Left colon (tissue), 2 donors: Measurements from ENCODE around the gene TBC1D30. TPM values are rescaled to one million over a fixed set of nuclear protein-coding genes. Genes with fewer than 3 reads are reported as not detected.
"Not testable (repeated sequence)": the region's sequence is repeated elsewhere in the genome, so short reads cannot be mapped to it uniquely, and the experiment has no call there.

ENCODE experiments used
- ATAC-seq: fragments of 200-7000 bp; cut with Tn5 transposase; one replicate; pipeline ENCODE4 v1.9.1; 2020; ENCODE audit warnings: mild to moderate bottlenecking, moderate library complexity
- DNase-seq, 2 donors: peaks; one replicate each; pipeline ENCODE4 v3.0.0-alpha.2; 2020
- intact Hi-C, 2 donors: fragments of 100-400 bp; cut with DNase I in 1 of 2; cut with micrococcal nuclease in 1 of 2; formaldehyde crosslinking; loops; one replicate each; pipeline versions ENCODE4 v1.11.2 to v1.14.0; 2022; cut with DNase I, micrococcal nuclease
- total RNA-seq, 2 donors: library from RNA; stranded (reverse); fragmentation: NEBNext Ultra II Directional; extraction: Animal tissue kit (Norgen Biotek cat#: 25700); gene quantifications; one replicate each; pipeline ENCODE4 v1.2.1, GENCODE V29; 2021
- donor health status: DM: no; HTN: no; CAD: no.
- donor health status: DM: yes; HTN: yes; CAD: no.

TBC1D30 gene
- total RNA-seq, 2 donors from 2014 or later: 10.0 to 12.8 TPM

DNA sequence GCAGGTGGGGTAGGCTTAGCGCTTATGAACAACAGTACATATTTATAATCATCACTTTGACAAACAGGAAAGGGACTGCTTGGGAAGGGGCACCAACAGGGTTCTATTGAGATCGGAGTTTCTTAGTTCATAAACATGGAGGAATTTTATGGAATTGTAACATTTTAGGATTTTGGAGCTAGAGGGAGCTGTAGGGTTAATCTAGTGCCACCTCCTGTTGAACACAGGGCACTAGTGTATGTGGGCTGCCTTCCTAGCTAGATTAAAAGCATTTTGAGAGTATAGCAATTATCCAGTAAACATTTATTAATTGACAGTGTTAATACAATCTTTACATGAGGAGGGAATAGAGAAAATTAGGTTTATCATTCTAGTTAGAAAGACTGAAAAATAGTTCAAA lies 23.1 kb upstream of the TBC1D30 start:
- ATAC-seq: peak; percentile 44
- DNase-seq: no peak
- intact Hi-C loops: no loop called here

DNA sequence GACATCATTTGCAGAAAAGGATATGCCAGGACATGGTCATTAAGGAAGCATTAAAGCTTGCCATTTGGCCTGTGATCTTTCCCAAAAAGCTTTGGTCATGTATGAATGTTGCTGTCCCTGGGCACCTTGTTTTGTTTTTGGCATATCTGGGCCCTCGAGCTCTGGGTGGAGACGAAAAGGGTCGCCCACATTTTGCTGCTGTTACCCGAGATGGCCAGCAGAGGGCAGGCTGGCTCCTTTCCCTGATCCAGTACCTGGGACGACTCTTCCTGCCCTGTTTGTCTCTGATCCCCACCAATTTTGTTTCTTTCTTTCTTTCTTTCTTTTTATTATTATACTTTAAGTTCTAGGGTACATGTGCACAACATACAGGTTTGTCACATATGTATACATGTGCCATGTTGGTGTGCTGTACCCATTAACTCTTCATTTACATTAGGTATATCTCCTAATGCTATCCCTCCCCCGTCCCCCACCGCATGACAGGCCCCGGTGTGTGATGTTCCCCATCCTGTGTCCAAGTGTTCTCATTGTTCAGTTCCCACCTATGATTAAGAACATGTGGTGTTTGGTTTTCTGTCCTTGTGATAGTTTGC lies 22.2 kb upstream of the TBC1D30 start:
- peak; percentile 81 for ATAC-seq
- DNase-seq: peak in 1 of 2 donors; percentile 47
- intact Hi-C loops: not testable (repeated sequence)

DNA sequence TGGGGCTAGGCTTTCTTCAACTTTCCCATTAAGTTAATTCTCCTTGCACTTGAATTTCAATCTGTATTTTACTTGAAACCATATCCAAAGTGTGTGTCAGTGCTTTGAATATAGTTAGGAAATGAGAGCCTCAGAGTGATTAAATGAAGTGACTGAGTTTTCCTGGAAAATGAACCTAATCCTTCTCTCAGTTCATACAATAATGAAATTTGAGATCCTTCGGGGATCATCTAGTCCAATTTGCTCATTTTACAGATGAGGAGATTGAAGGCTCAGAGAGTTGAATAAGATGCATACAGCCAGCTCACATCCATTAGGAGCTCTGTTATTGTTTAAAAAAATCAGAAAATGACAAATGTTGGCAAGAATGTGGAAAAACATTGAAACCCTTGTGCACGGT lies 18.3 kb upstream of the TBC1D30 start:
- ATAC-seq: no peak
- intact Hi-C loops: no loop called here

DNA sequence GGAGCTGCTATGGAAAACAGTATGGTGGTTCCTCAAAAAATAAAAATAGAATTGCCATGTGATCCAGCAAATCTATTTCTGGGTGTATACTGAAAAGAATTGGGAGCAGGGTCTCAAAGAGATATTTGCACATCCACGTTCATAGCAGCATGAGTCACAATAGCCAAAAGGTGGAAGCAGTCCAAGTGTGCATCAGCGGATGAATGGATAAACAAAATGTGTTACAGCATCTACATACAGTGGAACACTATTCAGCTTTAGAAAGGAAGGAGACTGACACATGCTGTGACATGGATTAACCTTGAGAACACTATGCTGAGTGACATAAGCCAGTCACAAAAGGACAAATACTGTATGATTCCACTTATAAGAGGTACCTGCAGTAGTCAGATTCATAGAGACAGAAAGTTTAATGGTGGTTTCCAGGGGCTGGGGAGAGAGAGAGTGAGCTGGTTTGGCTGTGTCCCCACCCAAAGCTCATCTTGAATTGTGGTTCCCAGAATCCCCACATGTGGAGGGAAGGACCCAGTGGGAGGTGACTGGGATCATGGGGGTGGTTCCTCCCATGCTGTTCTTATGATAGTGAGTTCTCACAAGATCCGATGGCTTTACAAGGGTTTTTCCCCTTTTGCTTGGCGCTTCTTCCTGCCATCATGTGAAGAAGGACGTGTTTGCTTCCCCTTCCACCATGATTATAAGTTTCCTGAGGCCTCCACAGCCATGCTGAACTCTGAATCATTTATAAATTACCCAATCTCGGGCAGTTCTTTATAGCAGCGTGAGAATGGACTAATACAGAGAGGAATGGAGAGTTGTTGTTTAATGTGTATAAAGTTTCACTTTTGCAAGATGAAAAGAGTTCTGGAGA lies 17.6 kb upstream of the TBC1D30 start:
- intact Hi-C loops: no loop called here
- ATAC-seq (no peak), DNase-seq (no peak)

More for the DNA sequence above, 18.3 kb upstream of the TBC1D30 start:
- DNase-seq: no peak

DNA sequence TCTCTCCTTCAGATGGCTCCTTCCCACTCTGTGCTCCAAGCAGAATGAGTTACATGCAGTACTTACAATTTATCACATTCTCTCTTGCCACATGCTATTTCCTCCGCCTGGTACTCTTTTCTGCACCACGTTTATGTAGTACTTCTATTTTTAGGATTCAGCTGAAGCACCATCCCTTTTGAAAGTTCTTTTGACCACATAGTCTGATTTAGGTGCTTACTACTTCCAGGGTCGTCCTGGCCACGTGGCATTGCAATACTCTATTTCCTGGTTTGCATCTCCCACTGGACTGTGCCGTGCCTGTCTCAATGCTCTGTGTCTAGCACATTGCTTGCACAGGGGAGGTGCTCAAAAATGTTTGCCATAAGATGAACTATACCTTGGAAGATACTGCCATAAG lies 16.3 kb upstream of the TBC1D30 start:
- DNase-seq (no peak), ATAC-seq (no peak)
- intact Hi-C loops: no loop called here

DNA sequence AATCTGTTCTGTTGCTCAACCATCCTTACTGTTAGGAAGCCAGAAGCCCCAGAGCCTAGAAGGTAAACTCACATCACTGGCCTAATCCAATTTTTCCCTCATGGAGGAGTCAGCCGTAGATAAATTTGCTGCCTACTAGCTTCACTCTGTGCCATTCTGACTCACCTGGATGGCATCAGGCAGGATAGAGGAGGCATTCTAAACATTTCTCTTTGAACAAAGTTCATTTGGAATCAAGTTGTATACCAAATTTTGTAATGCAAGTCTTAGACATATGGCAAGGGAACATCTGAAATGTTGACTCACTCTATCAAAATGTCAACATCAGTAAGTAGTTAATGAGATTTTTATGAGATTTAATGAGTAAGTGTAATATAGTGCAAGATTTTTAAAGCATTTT lies 13.6 kb upstream of the TBC1D30 start:
- ATAC-seq (peak; percentile 71), DNase-seq (no peak)
- intact Hi-C loops: no loop called here

DNA sequence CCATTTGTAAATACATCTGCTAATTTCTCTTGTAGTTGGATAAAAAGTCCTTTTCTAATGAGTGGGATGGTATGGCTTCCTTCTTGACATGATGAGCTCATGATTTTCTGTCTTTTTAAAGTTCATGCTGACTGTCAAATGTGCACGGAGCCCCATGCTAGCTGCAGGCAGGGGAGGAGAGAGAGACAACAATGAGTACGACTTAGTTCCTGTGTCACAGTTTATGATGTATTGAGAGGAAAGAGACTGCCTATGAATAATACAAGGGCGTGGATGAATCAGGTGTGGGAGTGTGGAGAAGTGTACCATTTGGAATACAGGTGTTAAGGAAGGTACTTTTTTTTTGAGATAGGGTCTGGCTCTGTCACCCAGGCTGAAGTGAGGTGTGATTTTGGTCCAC lies 10.7 kb upstream of the TBC1D30 start:
- peak; percentile 89 for ATAC-seq
- intact Hi-C loops: no loop called here
- no peak for DNase-seq

DNA sequence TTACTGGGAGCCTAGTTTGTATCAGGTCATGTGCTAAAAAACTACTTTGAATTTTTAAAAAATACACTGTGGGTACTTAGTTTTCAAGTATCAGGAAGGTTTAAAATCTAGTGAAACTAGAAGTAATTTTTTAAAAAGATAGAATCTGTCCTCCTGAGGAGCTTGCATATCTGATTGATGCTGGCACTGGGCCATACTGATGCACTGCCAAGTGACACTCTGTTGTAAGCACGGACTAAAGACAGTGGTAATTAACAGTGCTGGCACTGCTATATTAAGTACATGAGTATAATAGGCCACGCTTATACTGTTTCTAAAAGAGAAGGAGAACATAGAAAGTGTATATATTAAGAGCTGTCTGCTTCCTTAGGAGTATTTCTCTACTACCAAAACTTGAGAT lies 10.0 kb upstream of the TBC1D30 start:
- intact Hi-C loops: no loop called here
- ATAC-seq: no peak
- DNase-seq: no peak

DNA sequence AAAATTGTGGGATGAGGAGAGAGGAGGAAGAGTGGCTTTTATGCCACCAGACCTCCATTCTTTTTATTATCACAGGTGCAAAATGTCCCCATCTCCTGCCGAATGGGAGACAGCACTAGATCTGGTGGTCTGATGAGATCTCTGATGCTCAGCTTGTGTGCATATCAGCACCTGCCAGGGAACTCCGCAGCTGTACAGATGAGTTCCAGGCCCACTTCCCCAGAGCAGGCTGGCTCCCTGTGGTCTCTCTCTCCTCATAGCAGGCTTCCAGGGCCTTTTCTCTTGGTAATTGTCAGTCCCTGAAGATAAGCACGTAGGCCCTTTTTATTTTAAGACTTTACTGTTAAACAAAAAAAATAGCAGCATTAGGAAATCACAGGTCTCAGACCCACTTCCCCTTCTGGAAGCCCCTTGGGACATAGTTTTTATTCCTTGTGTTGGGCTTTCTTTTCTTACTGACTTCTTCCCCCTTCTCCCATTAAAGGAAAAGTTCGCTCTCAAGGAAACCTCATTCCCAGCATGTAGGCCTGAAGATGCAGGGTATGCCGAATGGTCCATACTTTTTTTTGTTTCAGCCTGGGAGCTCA lies 4.5 kb upstream of the TBC1D30 start:
- DNase-seq (no peak), ATAC-seq (no peak)
- intact Hi-C loops: no loop called here

DNA sequence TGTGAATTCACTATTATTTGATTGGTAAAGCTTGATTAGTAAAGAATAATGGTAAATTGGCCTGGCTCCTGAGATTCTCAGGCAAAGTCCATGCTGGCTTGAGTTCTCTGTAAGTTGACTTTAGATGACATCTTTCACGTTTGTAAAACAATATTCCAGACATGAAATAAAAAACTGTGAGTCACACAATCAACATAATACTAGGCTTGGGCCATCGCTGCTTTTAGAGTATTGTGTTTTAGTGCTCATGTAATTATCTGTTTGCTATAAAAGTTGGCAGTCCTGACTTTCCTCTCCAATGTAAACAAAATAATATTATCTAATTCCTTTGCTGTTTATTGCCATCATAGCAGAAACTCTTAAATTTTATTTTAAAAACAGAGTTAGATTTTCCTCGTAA lies 3.9 kb upstream of the TBC1D30 start:
- intact Hi-C loops: no loop called here
- ATAC-seq (peak; percentile 90), DNase-seq (no peak)

DNA sequence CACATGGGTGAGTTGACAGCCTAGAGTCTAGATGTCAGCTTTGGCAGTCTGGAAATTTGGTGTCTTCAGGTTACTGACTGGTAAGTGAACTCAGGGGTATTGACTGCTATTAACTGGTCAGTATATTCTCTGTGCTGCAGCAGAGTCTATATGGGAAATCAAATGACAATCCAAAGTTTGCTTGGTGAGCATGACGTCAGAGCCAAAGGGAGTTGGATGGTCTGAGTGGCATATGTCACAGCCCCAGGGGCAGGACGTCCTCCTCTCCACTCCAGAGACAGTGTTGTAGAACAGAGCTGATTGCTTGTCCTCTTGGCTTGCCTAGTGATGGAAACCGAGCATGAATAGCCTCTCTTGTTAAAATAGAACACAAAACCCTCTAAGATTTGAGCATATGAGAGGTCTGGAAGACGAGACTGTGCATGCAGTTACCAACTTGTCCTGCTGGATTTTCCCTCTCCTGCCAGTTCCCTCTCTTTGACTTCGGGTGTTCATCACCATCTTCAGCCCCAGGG lies 3.3 kb upstream of the TBC1D30 start:
- ATAC-seq: peak; percentile 18
- intact Hi-C loops: no loop called here
- no peak for DNase-seq

DNA sequence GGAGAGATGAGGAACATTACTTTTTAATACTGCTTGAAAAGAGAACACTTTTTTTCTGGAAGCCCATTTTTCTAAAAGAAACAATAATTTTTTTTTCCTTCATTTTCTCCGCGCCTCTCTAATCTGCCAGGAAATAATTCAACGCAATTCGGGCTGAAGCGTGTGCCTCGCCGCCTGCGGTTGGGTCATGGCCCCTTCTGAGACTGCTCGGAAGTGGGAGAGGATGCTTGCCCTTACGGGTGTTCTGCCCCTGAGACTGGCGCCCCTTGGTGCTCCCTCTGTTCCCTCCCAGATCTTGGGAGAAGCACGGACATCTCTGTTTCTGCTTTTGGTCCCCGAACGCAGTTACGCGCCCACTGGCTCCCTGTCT lies 332 bp upstream of the TBC1D30 start:
- intact Hi-C loops: no loop called here
- no peak for ATAC-seq
- DNase-seq: no peak

DNA sequence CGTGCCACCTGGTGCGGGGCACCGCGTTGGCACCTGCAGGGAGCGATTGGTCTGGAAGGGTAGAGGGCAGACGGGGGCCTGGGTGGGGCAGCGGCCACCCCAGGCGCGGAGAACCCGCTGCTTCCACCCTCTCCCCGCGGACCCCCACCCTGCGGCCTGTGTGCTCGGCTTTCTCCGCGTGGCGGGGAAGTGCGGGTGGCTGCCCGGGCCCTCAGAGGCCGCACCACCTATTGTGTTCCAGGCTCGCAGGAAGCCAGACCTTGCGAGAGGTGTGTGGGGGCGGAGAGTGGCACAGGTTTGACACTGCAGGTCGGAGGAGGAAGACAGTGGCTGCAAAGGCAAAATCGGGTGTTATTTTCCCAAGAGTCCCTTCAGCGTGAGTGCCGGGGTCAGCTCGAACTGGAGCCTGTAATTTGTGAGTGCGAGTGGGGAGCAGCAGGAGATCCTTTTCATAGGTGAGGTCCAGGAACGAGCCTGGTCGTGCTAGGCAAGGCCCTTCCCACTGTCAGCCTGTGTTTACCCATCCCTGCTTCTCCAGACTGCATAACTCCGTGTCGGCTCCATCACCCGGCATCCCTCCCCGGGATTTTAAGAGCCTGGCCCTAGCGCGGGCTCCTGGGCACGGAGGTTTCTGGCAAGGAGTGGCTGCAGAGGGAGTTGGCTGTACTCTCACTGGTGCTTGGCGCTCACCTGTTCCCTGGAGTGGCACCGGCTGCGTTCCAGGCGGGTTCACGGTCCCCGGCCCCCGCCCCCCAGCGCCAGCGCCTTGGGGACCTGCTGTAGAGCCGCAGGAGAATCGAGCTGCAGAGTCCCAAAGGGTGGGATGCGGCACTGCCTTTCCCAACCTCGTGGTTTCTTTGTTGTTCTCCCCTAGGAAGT lies 935 bp downstream of the TBC1D30 start:
- DNase-seq: no peak
- intact Hi-C loops: no loop called here
- ATAC-seq: peak; percentile 10

DNA sequence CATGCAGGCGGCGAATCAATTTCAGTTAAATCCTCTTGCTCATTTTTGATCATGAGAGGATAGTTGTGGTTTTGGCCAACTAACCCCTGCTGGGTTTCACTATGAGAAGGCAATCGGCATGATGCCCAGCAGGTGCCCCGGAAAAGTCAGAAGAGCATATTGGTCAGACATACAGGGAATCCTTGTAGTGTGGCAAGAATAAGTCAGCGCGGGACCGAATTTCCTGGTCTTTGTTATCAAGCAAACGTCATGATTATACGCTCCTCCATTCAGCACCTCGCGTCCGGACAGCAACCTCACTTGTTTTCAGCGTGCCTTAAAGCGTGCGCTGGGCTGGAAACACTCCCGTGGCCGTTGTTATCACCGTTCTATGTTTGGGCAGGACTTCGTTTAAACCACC lies 1.8 kb downstream of the TBC1D30 start:
- intact Hi-C loops: no loop called here
- DNase-seq: peak; percentile 60 to 81
- ATAC-seq: peak; percentile 84

DNA sequence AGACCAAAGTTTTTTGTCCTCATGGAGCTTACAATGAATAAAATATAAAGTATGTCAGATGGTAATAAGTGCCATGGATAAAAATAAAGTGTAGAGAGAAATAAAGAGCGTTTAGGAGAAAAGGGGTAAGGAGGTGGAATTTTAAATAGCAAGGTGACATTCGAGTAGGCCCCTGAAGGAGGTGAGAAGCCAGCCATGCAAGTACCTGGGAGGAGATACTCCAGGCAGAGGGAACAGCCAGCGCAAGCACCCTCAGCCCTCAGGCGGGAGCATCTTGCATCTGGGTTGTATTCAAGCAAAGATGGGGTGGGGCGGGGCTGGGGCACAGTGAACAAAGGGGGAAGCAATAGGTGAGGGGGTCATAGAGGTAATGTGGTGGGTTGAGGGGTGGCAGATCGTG lies 4.3 kb downstream of the TBC1D30 start:
- no peak for ATAC-seq
- DNase-seq: no peak
- intact Hi-C loops: no loop called here

DNA sequence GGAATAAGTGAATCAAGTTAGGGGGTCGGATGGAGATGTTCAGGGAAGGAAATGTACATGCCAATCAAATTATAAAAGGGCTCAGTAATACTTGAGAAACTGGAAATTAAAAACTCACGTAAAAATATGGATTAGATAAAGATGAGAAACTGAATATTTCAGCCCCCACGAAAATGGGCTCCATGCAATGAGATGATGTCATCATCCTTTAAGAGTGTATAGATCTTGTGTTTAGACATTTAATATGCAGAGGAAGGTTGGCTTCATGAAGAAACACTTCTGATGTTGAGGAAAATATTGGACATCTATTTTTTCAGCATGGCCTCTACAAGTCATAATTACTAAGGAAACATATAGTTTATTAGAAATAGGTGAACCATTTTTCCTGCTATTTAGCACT lies 9.5 kb downstream of the TBC1D30 start:
- ATAC-seq: no peak
- DNase-seq: no peak
- intact Hi-C loops: no loop called here

DNA sequence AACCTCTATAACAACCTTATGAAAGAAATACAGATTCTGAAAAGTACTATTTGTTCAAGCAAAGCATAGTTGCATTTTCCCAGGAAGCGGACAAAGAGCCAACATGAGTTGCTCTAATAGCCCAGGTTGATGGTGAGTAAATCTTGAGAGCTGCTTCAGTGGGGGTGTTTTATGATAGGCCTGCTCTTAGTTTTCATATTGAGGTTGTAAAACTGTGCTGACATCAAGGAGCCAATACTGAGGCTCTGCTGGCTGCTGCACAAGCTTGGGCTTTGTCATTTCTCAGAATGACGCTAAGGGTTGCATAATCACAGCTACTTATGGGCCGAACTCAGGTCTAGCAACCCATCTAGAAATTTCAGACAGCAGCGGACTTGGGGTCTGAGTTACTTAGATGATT lies 11.5 kb downstream of the TBC1D30 start:
- intact Hi-C loops: no loop called here
- ATAC-seq (peak; percentile 80), DNase-seq (peak in 1 of 2 donors; percentile 36)

DNA sequence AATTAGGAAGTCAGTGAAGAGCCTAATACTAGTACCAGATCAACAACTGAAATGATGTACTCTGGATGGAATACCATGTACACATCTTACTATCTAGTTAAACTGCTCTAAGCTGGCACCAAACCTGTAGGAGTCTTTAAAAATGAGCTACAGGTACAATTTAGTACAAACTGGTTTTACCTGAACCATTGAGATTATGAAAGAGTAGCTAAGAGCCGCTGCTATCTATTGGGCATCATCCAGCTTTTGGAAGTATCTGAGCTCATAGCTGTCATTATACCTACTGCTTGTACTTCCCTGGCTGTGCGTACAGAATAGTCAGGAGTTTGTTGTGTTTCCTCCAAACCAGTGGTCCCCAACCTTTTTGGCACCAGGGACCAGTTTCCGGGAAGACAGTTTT lies 12.4 kb downstream of the TBC1D30 start:
- DNase-seq: no peak
- intact Hi-C loops: no loop called here
- no peak for ATAC-seq

DNA sequence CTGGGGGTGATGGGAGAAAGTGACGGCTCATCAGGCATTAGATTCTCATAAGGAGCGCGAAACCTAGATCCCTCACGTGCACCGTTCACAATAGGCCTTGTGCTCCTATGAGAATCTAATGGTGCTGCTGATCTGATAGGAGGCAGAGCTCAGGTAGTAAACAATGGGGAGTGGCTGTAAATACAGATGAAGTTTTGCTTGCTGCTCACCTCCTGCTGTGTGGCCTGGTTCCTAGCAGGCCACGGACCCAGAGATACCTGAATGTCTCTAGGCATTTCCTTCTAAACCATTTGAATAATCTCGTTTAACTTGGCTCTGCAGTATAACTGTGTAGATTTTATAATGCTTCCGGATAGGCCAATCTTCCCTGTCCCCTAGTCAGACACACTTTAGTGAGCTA lies 13.0 kb downstream of the TBC1D30 start:
- ATAC-seq (no peak), DNase-seq (no peak)
- intact Hi-C loops: no loop called here
